Fibroblast of pulmonary artery (primary cell): ENCODE results near the gene TEX13A.

Experiments
- DNase-seq: peaks from one replicate; pipeline ENCODE4 v3.0.0-alpha.2; 2010; ENCODE audit warnings: low read depth
- H3K4me3 ChIP-seq: replicated peaks from 2 replicates; pipeline ENCODE4 v1.5.1; 2011; ENCODE audit warnings: low read depth, mild to moderate bottlenecking, control low read depth, low read length, moderate library complexity
- TF ChIP-seq, protein P1 (sequence below): IDR thresholded peaks from 2 replicates; pipeline ENCODE4 v1.5.1; 2011; ENCODE audit warnings: mild to moderate bottlenecking, control low read depth, low read length, inconsistent platforms; ENCODE audit errors: missing control alignments

The TEX13A gene

DNA sequence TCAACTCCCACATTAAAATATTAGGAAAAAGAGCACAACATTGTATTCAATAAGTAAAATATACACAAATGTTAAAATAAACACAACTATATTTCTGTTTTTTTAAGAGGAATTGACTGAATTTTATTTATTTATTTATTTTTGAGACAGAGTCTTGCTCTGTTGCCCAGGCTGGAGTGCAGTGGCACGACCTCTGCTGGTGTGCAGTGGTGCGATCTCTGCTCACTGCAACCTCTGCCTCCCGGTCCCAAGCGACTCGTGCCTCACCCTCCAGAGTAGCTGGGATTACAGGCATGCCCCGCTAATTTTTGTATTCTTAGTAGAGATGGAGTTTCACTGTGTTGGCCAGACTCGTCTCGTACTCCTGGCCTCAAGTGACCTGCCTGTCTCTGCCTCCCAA, 31.4 kb downstream of the TEX13A start:
- H3K4me3 ChIP-seq: no peak overlapping the region
- TF ChIP-seq, protein P1, sequence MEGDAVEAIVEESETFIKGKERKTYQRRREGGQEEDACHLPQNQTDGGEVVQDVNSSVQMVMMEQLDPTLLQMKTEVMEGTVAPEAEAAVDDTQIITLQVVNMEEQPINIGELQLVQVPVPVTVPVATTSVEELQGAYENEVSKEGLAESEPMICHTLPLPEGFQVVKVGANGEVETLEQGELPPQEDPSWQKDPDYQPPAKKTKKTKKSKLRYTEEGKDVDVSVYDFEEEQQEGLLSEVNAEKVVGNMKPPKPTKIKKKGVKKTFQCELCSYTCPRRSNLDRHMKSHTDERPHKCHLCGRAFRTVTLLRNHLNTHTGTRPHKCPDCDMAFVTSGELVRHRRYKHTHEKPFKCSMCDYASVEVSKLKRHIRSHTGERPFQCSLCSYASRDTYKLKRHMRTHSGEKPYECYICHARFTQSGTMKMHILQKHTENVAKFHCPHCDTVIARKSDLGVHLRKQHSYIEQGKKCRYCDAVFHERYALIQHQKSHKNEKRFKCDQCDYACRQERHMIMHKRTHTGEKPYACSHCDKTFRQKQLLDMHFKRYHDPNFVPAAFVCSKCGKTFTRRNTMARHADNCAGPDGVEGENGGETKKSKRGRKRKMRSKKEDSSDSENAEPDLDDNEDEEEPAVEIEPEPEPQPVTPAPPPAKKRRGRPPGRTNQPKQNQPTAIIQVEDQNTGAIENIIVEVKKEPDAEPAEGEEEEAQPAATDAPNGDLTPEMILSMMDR: no peak
- DNase-seq: no peak

DNA sequence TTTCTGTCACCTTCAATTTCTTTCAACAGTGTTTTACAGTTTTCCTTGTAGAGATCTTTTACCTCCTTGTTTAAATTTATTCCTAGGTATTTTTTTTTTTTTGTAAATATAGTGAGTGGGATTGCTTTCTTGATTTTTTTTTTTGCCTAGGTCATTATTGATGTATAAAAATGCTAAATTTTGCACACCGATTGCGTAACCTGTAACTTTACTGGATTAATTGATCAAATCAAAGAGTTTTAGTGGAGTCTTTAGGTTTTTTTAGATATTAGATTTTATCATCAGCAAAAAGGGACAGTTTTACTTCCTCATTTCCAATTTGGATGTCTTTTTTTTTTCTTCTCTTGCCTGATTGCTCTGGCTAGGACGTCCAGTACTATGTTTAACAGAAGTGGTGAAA, 40.9 kb downstream of the TEX13A start:
- H3K4me3 ChIP-seq: no peak overlapping the region
- TF ChIP-seq, protein P1: no peak
- no peak for DNase-seq

DNA sequence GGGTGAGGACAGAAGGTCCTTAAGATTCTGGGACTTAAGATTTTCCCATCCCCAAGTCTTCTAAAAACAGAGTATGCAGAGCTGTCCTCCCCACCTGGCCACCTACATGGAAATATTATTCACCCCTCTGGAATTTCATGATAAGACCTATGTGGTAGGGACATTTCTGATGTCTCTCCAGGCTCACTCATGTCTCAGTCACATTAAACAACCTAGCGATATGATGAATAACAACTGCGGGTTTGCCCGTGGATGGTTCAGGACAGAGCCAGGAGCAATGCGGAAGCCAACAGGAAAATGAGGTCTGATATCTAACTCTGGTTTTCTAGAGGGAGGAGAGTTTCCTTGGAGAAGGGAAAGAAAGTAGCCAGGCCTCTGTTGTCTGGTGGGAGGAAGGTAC, 47.4 kb downstream of the TEX13A start:
- DNase-seq: no peak
- TF ChIP-seq, protein P1: no peak
- H3K4me3 ChIP-seq: no peak overlapping the region
